ENCODE data around the gene PHF24.

GRCh38 chr9:34959461-34959860, 1.4 kb downstream of the PHF24 start:
- TF ChIP-seq POLR2A (IDR thresholded peaks at IDR 0.05) (no peak), CTCF (IDR thresholded peaks at IDR 0.05) (no peak)

Data from esophagus squamous epithelium (tissue), 4 donors.